HL-60 (cell line): ENCODE data around the gene PPY.

Experiments used
- GABPA ChIP-seq: IDR thresholded peaks from 2 replicates; pipeline ENCODE4 v1.6.1; 2012; ENCODE audit warnings: low read depth
- POLR2AphosphoS5 ChIP-seq: IDR thresholded peaks from 2 replicates; pipeline ENCODE4 v1.6.1; 2012; ENCODE audit warnings: low read depth
- TF ChIP-seq, protein P1 (sequence below): IDR thresholded peaks from one replicate; pipeline ENCODE4 v1.5.1; 2011; ENCODE audit warnings: low read length, control low read depth, inconsistent platforms; ENCODE audit not compliant: insufficient read depth

DNA sequence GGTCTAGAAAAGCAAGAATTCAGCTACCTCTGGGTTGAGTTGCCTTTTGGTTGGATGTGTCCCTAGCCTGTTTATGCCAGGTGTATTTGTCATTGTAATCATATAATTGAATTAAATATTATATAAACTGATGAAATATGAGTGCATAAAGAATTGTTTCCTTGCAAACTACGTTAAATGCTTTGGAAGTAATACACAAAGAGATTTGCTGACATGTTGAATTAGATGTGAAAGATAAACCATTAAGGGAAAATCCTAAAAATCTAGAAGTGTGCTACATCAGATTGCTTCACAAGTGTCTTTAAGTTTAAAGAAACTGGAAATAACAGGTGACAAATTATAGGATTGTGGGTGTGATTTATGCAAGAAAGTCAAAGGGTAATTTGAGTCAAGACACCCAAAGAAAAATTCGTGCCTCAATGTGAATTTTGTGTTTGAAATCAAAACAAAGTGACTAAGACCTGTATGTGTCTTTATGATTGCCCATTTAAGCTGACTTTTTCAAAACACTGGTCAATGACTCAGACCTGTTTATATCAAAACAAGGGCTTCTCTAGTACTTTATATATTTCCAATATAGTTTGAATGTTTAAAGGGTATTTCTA is 16.6 kb upstream of the PPY start:
- TF ChIP-seq POLR2AphosphoS5: no peak
- TF ChIP-seq, protein P1, sequence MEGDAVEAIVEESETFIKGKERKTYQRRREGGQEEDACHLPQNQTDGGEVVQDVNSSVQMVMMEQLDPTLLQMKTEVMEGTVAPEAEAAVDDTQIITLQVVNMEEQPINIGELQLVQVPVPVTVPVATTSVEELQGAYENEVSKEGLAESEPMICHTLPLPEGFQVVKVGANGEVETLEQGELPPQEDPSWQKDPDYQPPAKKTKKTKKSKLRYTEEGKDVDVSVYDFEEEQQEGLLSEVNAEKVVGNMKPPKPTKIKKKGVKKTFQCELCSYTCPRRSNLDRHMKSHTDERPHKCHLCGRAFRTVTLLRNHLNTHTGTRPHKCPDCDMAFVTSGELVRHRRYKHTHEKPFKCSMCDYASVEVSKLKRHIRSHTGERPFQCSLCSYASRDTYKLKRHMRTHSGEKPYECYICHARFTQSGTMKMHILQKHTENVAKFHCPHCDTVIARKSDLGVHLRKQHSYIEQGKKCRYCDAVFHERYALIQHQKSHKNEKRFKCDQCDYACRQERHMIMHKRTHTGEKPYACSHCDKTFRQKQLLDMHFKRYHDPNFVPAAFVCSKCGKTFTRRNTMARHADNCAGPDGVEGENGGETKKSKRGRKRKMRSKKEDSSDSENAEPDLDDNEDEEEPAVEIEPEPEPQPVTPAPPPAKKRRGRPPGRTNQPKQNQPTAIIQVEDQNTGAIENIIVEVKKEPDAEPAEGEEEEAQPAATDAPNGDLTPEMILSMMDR: no peak
- no peak for TF ChIP-seq GABPA
